Measurements from ENCODE around the gene SH3BP2.

Gene SH3BP2, protein sequence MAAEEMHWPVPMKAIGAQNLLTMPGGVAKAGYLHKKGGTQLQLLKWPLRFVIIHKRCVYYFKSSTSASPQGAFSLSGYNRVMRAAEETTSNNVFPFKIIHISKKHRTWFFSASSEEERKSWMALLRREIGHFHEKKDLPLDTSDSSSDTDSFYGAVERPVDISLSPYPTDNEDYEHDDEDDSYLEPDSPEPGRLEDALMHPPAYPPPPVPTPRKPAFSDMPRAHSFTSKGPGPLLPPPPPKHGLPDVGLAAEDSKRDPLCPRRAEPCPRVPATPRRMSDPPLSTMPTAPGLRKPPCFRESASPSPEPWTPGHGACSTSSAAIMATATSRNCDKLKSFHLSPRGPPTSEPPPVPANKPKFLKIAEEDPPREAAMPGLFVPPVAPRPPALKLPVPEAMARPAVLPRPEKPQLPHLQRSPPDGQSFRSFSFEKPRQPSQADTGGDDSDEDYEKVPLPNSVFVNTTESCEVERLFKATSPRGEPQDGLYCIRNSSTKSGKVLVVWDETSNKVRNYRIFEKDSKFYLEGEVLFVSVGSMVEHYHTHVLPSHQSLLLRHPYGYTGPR

GRCh38 chr4:2792711-2793585, at the start of gene SH3BP2:
Gene SH3BP2, plus strand, starts transcription at chr4:2793085. Its CDS starts 27,533 bp downstream, at chr4:2820618.
- no peak for DNase-seq

GRCh38 chr4:2743518-2744445, 49.1 kb upstream of the SH3BP2 start:
- no peak for DNase-seq

- no peak for DNase-seq
Observed at GRCh38 chr4:2744576-2745270, 48.2 kb upstream of the SH3BP2 start.

DNA sequence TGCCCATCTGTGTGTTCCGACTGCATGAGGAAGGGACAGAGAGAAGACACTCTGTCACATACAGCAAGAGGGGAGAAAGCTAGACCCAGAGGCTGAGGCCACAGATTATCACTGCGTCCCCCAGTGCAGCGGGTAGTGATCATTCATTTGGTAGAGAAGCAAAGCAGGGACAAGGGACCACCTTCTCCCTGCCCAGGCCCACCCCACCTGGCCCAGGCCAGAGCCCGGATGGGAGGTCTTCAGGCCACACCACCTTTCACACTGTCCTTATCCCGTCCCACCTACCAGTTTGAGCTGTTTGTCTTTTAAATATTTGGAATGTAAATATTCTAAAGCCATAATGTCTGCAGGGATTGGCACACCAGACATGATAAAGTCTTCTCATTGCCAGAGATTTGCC, 47.4 kb upstream of the SH3BP2 start:
- no peak for DNase-seq

GRCh38 chr4:2745981-2746806, 46.7 kb upstream of the SH3BP2 start:
- DNase-seq = peak; percentile 56 to 58

DNA sequence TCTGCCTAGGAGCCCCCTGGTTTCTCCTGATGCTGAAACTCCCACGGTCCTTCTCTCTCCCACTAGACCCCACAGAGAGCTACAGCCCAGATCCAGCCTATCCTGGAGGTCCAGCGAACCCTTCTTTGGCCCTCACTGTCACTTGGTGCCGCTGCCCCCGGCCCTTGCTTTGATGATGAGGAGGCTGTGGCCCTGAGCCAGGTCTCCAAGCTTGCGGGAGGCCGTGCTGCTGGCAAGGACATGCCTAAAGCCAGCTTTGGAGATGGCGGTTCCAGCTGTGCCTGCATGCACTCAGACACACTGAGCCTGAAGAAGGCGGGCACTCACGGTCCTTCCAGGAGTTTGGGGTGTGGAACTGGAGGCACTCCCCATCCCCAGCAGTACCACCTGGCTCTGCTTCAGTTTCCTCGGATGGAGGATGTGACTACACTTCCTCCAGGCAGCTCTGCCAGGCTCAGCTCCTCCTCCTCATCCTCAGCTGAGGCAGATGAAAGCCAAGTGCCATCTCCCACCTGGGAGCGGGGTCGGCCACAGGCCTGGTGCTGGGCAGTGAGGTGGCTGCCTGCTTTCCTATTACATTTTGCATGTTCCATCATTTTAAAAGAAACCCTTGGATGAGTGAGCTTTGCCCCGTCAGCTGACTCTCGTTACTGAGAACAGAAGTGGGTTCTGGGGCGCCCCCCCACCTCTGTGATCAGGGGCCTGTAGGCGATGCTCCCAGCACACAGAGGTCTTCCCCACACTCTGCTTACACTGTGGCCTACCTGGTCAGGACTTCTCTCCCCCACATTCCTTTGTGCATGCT, 45.8 kb upstream of the SH3BP2 start:
- DNase-seq = no peak

- no peak for DNase-seq
Observed at GRCh38 chr4:2750719-2751605, 41.9 kb upstream of the SH3BP2 start.

GRCh38 chr4:2753436-2753835, 39.4 kb upstream of the SH3BP2 start:
- no peak for DNase-seq

DNA sequence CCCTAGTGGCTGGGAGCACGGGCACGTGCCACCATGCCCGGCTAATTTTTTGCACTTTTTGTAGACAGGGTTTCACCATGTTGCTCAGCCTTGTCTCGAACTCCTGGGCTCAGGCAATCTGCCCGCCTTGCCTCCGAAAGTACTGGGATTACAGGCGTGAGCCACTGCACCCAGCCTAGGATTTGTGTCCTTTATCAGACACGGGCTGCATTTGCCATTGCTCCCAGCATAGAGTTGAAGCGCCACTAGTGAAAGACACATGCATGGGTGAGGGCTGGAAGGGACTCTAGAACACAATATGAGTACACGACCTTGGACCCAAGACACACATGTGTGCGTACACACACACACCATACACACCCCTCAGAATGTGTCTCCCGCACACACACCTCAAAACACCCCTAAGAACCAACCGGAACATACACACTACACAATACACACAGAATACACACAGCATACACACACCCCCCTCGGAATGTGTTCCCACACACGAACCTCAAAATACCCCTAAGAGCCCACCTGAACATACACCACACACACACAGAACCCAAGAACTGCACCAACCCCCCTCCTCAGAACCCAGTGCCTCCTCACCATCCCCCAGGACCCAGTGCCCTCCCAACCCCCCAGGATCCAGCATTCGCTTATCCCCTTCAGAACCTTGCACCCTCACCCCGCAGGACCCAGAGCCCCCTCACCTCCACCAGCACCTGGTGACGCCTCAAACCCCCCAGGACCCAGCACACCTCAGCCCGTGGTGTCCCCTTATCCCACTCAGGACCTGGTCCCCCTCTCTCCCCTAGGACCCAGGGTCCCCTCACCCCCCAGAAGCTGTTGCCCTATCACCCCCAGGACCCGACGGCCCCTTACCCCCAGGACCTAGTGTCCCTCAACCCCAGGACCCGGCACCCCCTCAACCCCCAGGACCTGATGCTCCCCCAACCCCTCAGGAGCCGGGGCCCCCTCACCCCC, 37.8 kb upstream of the SH3BP2 start:
- no peak for DNase-seq

DNA sequence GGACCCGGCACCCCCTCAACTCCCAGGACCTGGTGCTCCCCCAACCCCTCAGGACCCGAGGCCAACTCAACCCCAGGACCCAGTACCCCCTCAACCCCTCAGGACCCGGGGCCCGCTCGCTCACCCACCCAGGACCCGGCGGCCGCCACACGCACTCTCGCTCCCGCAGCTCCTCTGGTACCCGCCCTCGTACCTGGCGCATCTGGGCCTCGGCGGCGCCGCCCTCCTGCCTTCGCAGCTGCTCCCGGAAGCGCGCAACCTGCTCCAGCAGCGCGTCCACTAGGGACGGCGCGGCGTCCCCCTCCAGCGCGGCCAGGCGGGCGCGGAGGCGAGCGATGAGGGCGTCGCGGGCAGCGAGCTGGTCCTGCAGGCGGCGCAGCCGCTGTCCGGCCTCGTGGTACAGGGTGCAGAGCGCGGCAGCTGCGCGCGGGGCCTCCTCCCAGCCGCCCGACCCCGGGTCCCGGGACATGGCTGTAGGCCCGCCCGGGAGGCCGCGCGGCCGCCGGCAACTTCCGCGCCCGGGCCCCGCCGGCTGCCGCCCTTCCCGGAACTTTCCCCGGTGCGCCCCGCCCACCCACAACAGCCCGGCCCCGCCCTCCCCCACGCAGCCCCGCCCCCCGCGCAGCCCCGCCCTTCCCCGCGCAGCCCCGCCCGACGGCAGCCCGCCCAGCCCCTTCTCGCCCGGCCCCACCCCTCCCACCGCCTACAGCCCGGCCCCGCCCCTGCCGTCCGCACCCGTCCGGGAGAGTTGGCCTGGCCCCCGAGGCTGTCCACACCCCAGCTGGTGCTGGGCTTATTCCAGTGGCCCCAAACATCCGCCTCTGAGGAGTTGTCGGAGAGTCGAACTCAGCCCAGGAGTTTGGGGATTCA, 36.8 kb upstream of the SH3BP2 start, which contains the start of gene TNIP2:
TSS of gene TNIP2 (minus strand) at position 516 of the 870 bp plus-strand sequence. CDS start at position 469, 47 bp downstream.
- DNase-seq = peak; percentile 42 to 60

DNA sequence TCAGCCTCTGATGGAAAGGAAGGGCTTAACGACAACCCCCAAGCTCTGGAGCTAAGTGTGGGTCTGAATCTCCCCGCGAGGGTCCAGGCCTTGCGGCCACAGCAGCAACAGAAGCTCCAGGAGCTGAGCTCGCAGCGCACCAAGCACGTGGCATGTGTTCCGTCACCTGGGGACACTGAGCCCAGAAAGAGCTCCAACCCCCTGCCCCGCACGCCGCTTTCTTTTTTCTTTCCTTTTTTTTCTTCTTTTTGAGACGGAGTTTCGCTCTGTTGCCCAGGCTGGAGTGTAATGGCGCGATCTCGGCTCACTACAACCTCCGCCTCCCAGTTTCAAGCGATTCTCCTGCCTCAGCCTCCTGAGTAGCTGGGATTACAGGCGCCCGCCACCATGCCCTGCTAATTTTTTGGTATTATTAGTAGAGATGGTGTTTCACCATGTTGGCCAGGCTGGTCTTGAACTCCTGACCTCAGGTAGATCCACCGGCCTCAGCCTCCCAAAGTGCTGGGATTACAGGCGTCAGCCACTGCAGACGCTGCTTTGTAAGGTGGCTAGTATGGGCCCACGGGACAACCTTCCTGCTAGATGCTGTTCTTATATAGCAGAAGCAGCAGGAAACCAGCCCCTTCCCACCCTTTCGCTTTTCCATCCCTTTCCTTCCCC, 36.1 kb upstream of the SH3BP2 start:
- DNase-seq = no peak

- DNase-seq = no peak
Observed at GRCh38 chr4:2757426-2757825, 35.5 kb upstream of the SH3BP2 start.

- DNase-seq = no peak
Observed at GRCh38 chr4:2761035-2761923, 31.6 kb upstream of the SH3BP2 start.

DNA sequence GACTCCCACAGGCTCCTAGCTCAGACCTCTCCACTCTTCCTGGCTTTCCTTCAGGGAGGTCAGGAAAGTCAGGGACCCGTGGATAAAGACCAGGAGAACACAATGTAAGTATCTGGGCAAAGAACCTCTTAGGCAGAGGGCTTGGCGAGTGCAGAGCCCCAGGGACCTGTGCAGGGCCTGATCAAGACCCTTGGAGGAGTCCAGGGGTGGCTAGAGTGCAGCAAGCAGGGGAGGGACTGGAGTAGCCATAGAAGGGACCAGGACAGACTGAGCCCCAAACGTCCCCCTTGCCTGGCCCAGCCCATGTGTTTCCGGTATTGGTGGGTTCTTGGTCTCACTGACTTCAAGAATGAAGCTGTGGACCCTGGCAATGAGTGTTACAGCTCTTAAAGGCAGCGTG, 30.8 kb upstream of the SH3BP2 start:
- DNase-seq = no peak

All from Kasumi-1 (cell line).